HG03045 (cell line): ENCODE measurements around the gene ZMYND12.
"Not testable (repeated sequence)": the region's sequence is repeated elsewhere in the genome, so short reads cannot be mapped to it uniquely, and the experiment has no call there.

Experiments
- ATAC-seq: cut with Tn5 transposase; IDR thresholded peaks from one replicate; pipeline ENCODE4 v1.9.1; 2021; ENCODE audit warnings: mild to moderate bottlenecking, moderate library complexity; ENCODE audit not compliant: unreplicated experiment

The ZMYND12 gene

GRCh38 chr1:42456010-42456753 is at the start of gene ZMYND12, which contains the start of gene PPCS:
Gene ZMYND12 (minus strand): TSS chr1:42456022. CDS start chr1:42455997, 25 bp downstream.
Gene PPCS (plus strand): TSS chr1:42456543. CDS start chr1:42456566, 23 bp downstream.
- ATAC-seq: peak; percentile 82

GRCh38 chr1:42504535-42505128 is 48.8 kb upstream of the ZMYND12 start:
- no peak for ATAC-seq

- not testable (repeated sequence) for ATAC-seq
These were observed 46.2 kb upstream of the ZMYND12 start for GRCh38 chr1:42502031-42502430.

GRCh38 chr1:42490237-42490636 is 34.4 kb upstream of the ZMYND12 start:
- ATAC-seq: no peak

- no peak for ATAC-seq
These were observed 28.6 kb upstream of the ZMYND12 start for GRCh38 chr1:42484382-42484781.

- no peak for ATAC-seq
These were observed 26.9 kb upstream of the ZMYND12 start for GRCh38 chr1:42482635-42483153.

GRCh38 chr1:42480921-42481320 is 25.1 kb upstream of the ZMYND12 start:
- ATAC-seq: no peak

GRCh38 chr1:42479621-42480020 is 23.8 kb upstream of the ZMYND12 start:
- ATAC-seq: no peak

- ATAC-seq: no peak
These were observed 22.0 kb upstream of the ZMYND12 start for GRCh38 chr1:42477775-42478174.

- ATAC-seq: not testable (repeated sequence)
These were observed 21.5 kb upstream of the ZMYND12 start for GRCh38 chr1:42477354-42477753.

GRCh38 chr1:42476605-42477004 is 20.8 kb upstream of the ZMYND12 start:
- no peak for ATAC-seq

- ATAC-seq: no peak
These were observed 13.9 kb upstream of the ZMYND12 start for GRCh38 chr1:42469727-42470126.

GRCh38 chr1:42466030-42466429 is 10.2 kb upstream of the ZMYND12 start:
- ATAC-seq: no peak

- ATAC-seq: no peak
These were observed 8.1 kb upstream of the ZMYND12 start for GRCh38 chr1:42463921-42464320.

GRCh38 chr1:42462828-42463763 is 7.3 kb upstream of the ZMYND12 start, which contains the start of gene CCDC30:
Gene CCDC30 (plus strand): TSS chr1:42463286. CDS start chr1:42480552, 17,266 bp downstream.
- ATAC-seq: peak; percentile 99

GRCh38 chr1:42461196-42461595 is 5.4 kb upstream of the ZMYND12 start:
- ATAC-seq: no peak

- peak; percentile 55 for ATAC-seq
These were observed 900 bp upstream of the ZMYND12 start for GRCh38 chr1:42456754-42457089.

- no peak for ATAC-seq
These were observed 1.4 kb downstream of the ZMYND12 start for GRCh38 chr1:42454403-42454802.

GRCh38 chr1:42453386-42453785 is 2.4 kb downstream of the ZMYND12 start:
- no peak for ATAC-seq

GRCh38 chr1:42450061-42450460 is 5.8 kb downstream of the ZMYND12 start:
- ATAC-seq: no peak

- no peak for ATAC-seq
These were observed 6.6 kb downstream of the ZMYND12 start for GRCh38 chr1:42449256-42449655.
